Vagina (tissue), 2 donors: ENCODE results near the gene RNF166.

ENCODE experiments used
- POLR2A ChIP-seq, 2 donors: fragments of 450-650 bp; IDR thresholded peaks; one replicate each; pipeline ENCODE4 v1.6.1; 2017; ENCODE audit warnings: antibody characterized with exemption in 2 of 2, mild to moderate bottlenecking in 2 of 2, moderate library complexity in 2 of 2
- POLR2AphosphoS5 ChIP-seq, 2 donors: sonication (generic); formaldehyde crosslinking; IDR thresholded peaks; one replicate each; pipeline ENCODE4 v1.9.0; 2017; ENCODE audit warnings: antibody characterized with exemption in 2 of 2, mild to moderate bottlenecking in 2 of 2, low read depth in 1 of 2; ENCODE audit not compliant: insufficient read depth in 1 of 2
- TF ChIP-seq, protein P1 (sequence below), 3 experiments: fragments of 450-650 bp in 2 of 3; fragments of 200-600 bp in 1 of 3; sonication (generic) in 1 of 3; IDR thresholded peaks; one replicate each; pipeline ENCODE4 v1.5.1; 2017 to 2019; ENCODE audit warnings: antibody characterized with exemption in 3 of 3, mild to moderate bottlenecking in 2 of 3, moderate library complexity in 2 of 3

DNA sequence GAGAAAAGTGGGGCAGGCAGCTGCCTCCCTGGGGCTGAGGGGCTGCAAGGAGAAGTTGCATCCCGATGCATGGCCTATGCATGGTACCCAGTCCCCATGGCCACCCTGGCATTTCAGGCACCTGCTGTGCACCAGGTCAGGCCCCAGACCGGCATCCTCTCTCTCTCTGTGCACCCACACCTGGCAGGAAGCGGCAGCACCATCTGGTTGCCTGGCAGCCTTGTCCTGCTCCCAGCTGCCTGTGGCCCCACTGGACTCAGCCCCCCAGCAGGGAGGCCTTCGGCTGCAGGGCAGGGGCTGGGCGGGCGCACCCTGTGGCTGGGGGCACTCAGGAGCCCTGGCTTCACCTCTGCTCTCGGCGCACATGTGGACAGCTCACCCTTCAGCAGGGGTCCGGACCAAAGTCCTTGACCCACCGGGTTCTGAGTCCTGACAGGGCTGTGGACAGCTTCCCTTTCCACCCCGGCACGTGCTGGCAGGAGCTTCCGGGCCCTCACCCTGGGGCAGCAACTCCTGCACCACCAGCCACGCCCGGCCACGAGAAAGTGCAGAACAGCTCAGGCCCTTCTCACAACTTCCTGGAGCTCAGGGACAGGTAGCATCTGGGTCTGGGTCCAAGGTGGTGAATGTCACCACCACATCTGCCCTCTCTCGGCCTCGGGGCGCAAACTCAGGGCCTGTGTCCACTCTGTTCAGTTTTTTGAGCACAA is 36.8 kb upstream of the RNF166 start:
- TF ChIP-seq, protein P1, sequence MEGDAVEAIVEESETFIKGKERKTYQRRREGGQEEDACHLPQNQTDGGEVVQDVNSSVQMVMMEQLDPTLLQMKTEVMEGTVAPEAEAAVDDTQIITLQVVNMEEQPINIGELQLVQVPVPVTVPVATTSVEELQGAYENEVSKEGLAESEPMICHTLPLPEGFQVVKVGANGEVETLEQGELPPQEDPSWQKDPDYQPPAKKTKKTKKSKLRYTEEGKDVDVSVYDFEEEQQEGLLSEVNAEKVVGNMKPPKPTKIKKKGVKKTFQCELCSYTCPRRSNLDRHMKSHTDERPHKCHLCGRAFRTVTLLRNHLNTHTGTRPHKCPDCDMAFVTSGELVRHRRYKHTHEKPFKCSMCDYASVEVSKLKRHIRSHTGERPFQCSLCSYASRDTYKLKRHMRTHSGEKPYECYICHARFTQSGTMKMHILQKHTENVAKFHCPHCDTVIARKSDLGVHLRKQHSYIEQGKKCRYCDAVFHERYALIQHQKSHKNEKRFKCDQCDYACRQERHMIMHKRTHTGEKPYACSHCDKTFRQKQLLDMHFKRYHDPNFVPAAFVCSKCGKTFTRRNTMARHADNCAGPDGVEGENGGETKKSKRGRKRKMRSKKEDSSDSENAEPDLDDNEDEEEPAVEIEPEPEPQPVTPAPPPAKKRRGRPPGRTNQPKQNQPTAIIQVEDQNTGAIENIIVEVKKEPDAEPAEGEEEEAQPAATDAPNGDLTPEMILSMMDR (IDR thresholded peaks at IDR 0.05): no peak
- TF ChIP-seq POLR2A (IDR thresholded peaks at IDR 0.05) (no peak), POLR2AphosphoS5 (IDR thresholded peaks at IDR 0.05; ENCODE audit: insufficient read depth in 1 of 2, low read depth in 1 of 2) (no peak)
